ENCODE data around the gene TPCN2.

The TPCN2 gene

DNA sequence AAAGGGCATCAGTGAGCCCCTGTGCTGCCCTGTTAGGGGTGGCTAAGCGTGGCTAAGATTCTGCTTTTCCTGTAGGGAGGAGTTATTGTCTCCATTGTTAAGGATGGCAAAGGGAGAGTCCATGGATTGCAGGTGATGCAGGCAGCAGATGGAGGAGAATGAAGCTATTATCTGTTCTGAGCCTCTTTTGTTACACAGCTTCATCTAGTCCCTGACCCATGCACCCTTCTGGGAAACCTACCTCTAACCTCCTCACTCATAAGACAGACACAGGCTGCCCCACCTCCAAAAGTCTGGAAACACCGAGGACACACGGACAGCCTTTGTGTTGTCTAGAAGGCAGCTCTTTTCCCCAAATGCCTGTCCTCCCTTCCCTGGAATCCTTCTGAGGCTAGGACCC is 120.7 kb downstream of the TPCN2 start:
- no peaks in the 10 kb centered on the region; the same call in none of the 2 replicates for H3K27me3 ChIP-seq (ENCODE audit: insufficient read depth, low read depth)
- H2AFZ ChIP-seq (ENCODE audit: low read depth), result no peak overlapping the region
- no peak overlapping the region for H3K9ac ChIP-seq
- H3K4me2 ChIP-seq, result no peak overlapping the region
- H3K4me3 ChIP-seq (IDR thresholded peaks at IDR 0.05; ENCODE audit: insufficient read depth, low read depth, low read length), result no peak overlapping the region
- H3K27ac ChIP-seq, result no peak overlapping the region
- TF ChIP-seq, protein P1, sequence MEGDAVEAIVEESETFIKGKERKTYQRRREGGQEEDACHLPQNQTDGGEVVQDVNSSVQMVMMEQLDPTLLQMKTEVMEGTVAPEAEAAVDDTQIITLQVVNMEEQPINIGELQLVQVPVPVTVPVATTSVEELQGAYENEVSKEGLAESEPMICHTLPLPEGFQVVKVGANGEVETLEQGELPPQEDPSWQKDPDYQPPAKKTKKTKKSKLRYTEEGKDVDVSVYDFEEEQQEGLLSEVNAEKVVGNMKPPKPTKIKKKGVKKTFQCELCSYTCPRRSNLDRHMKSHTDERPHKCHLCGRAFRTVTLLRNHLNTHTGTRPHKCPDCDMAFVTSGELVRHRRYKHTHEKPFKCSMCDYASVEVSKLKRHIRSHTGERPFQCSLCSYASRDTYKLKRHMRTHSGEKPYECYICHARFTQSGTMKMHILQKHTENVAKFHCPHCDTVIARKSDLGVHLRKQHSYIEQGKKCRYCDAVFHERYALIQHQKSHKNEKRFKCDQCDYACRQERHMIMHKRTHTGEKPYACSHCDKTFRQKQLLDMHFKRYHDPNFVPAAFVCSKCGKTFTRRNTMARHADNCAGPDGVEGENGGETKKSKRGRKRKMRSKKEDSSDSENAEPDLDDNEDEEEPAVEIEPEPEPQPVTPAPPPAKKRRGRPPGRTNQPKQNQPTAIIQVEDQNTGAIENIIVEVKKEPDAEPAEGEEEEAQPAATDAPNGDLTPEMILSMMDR (conservative IDR thresholded peaks at IDR 0.05; ENCODE audit: low read depth, low read length), result no peak
- H3K79me2 ChIP-seq (ENCODE audit: insufficient read depth, low read depth), result no peaks in the 10 kb centered on the region
- H3K36me3 ChIP-seq (ENCODE audit: insufficient read depth), result no peaks in the 10 kb centered on the region
- peaks cover 20% of the 10 kb centered on the region for H3K4me1 ChIP-seq (ENCODE audit: low read depth, poor library complexity, severe bottlenecking)
- no peaks in the 10 kb centered on the region for H4K20me1 ChIP-seq (ENCODE audit: insufficient read depth)

- H3K27me3 ChIP-seq (ENCODE audit: insufficient read depth, low read depth), result no peaks in the 10 kb centered on the region; the same call in none of the 2 replicates
- H3K36me3 ChIP-seq (ENCODE audit: insufficient read depth), result no peaks in the 10 kb centered on the region
- H3K4me2 ChIP-seq, result no peak overlapping the region
- H3K9ac ChIP-seq, result no peak overlapping the region
- no peak overlapping the region for H3K4me3 ChIP-seq (IDR thresholded peaks at IDR 0.05; ENCODE audit: insufficient read depth, low read depth, low read length)
- H3K79me2 ChIP-seq (ENCODE audit: insufficient read depth, low read depth), result no peaks in the 10 kb centered on the region
- H3K4me1 ChIP-seq (ENCODE audit: low read depth, poor library complexity, severe bottlenecking), result peaks cover 19% of the 10 kb centered on the region
- no peak overlapping the region for H2AFZ ChIP-seq (ENCODE audit: low read depth)
- TF ChIP-seq, protein P1 (conservative IDR thresholded peaks at IDR 0.05; ENCODE audit: low read depth, low read length), result no peak
- H3K27ac ChIP-seq, result no peak overlapping the region
- H4K20me1 ChIP-seq (ENCODE audit: insufficient read depth), result no peaks in the 10 kb centered on the region
Measured at GRCh38 chr11:69170704-69171103, 122.0 kb downstream of the TPCN2 start.

GRCh38 chr11:69171476-69172240 is 122.9 kb downstream of the TPCN2 start:
- no peak overlapping the region for H3K4me3 ChIP-seq (IDR thresholded peaks at IDR 0.05; ENCODE audit: insufficient read depth, low read depth, low read length)
- peaks cover 2% of the 10 kb centered on the region for H3K27me3 ChIP-seq (ENCODE audit: insufficient read depth, low read depth)
- no peaks in the 10 kb centered on the region for H4K20me1 ChIP-seq (ENCODE audit: insufficient read depth)
- no peaks in the 10 kb centered on the region for H3K79me2 ChIP-seq (ENCODE audit: insufficient read depth, low read depth)
- H3K9ac ChIP-seq, result no peak overlapping the region
- no peak overlapping the region for H2AFZ ChIP-seq (ENCODE audit: low read depth)
- no peaks in the 10 kb centered on the region for H3K36me3 ChIP-seq (ENCODE audit: insufficient read depth)
- TF ChIP-seq, protein P1 (conservative IDR thresholded peaks at IDR 0.05; ENCODE audit: low read depth, low read length), result no peak
- H3K4me2 ChIP-seq, result no peak overlapping the region
- no peak overlapping the region for H3K27ac ChIP-seq
- peaks cover 9% of the 10 kb centered on the region for H3K4me1 ChIP-seq (ENCODE audit: low read depth, poor library complexity, severe bottlenecking)

- Histone ChIP-seq H4K20me1 (ENCODE audit: insufficient read depth) (no peaks in the 10 kb centered on the region), H3K4me1 (ENCODE audit: low read depth, poor library complexity, severe bottlenecking) (no peaks in the 10 kb centered on the region), H3K4me3 (IDR thresholded peaks at IDR 0.05; ENCODE audit: insufficient read depth, low read depth, low read length) (no peak overlapping the region), H3K27ac (no peak overlapping the region), H2AFZ (ENCODE audit: low read depth) (no peak overlapping the region), H3K4me2 (no peak overlapping the region), H3K9ac (no peak overlapping the region), H3K79me2 (ENCODE audit: insufficient read depth, low read depth) (no peaks in the 10 kb centered on the region), H3K27me3 (ENCODE audit: insufficient read depth, low read depth) (peaks cover 2% of the 10 kb centered on the region; the same call in 1 of the 2 replicates), H3K36me3 (ENCODE audit: insufficient read depth) (no peaks in the 10 kb centered on the region)
- TF ChIP-seq, protein P1 (conservative IDR thresholded peaks at IDR 0.05; ENCODE audit: low read depth, low read length), result no peak
Measured at GRCh38 chr11:69172674-69173073, 123.9 kb downstream of the TPCN2 start.

All from KMS-11 (cell line).